Suprapubic skin (tissue), 2 donors: ENCODE data around the gene SLITRK6.

Experiments
- EP300 ChIP-seq: sonication (generic); formaldehyde crosslinking; IDR thresholded peaks from one replicate; pipeline ENCODE4 v1.6.1; 2017; ENCODE audit warnings: antibody characterized with exemption
- POLR2A ChIP-seq, 2 donors: fragments of 450-650 bp; IDR thresholded peaks; one replicate each; pipeline ENCODE4 v1.6.1; 2017; ENCODE audit warnings: antibody characterized with exemption in 2 of 2, mild to moderate bottlenecking in 2 of 2, moderate library complexity in 2 of 2

- TF ChIP-seq POLR2A (IDR thresholded peaks at IDR 0.05) (no peak), EP300 (no peak)
Observed at GRCh38 chr13:85819513-85819912, 20.3 kb upstream of the SLITRK6 start.
